ENCODE results near the gene SLC12A8.

Gene SLC12A8

GRCh38 chr3:125069968-125070745 lies 142.4 kb downstream of the SLC12A8 start:
- DNase-seq, result no peak

GRCh38 chr3:125069452-125069851 lies 143.1 kb downstream of the SLC12A8 start:
- DNase-seq, result no peak

GRCh38 chr3:125068265-125068664 lies 144.3 kb downstream of the SLC12A8 start:
- no peak for DNase-seq

DNA sequence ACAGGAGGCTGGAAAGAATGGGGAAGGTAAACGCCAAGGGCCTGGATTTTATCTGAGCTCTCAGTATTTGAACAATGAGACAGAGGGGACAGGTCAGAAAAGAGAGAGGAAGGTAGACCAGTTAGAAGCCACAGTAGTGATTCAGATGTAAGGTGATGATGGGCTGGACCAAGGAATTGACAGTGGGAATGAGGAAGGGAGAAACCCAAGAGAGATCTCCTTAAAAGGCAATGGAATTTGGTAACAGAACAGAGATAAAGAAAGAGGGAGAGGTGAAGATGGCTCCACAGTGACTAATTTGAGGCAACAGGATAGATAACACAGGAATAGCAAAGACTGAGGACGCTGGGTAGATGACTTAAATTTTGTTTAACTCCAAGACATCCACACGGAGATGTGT lies 145.3 kb downstream of the SLC12A8 start:
- DNase-seq, result no peak

DNA sequence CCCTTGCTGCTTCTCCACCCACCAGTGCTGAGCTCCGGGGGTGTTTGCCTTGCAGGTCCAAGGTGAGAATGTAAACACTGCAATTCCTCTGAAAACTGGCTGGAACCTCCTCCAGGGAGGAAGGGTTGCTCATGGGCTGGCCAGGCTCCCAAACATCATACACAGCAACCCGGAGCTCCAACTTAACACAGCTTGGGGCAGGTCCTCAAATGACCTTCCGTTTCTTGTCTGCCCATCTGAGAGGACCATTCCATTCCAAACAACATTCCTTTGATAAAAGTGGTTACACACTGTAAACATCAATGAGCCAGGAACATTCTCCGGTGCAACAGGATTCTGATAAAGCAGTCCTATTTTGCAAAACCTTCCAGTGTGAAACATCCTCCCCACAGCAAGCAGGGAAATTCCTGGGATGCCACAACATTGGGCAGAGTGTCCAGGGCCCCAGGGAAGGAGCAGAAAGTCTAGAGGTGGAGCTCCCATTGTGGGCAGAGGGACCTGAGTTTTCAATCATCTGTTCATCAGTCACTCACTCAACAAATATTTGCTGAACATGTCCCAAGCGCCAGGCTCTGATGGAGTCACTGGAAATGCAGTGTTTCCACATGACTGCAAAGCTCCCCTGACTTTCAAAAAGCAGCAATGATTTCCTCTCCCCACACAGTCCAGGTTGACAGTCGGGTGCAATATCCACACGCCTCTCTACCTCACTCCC lies 149.5 kb downstream of the SLC12A8 start:
- no peak for DNase-seq

DNA sequence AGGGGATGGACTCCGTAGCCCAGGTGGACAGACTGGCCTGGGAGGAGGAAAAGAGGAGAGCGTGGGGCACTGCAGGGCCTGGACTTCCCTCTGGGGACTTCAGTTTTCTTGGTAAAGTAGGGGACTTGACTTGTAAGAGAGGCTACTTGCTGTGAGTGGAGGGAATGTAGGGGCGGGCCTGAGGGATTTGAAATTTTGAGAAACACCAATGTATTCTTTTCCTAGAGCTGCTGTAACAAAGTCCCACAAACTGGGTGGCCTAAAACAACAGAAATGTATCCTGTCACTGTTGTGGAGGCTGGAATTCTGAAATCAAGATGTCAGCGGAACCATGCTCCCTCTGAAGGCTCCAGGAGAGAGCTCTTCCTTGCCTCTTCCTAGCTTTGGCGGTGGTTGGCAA lies 150.9 kb downstream of the SLC12A8 start:
- DNase-seq, result no peak

- DNase-seq, result no peak
Measured at GRCh38 chr3:125061170-125061569, 151.4 kb downstream of the SLC12A8 start.

DNA sequence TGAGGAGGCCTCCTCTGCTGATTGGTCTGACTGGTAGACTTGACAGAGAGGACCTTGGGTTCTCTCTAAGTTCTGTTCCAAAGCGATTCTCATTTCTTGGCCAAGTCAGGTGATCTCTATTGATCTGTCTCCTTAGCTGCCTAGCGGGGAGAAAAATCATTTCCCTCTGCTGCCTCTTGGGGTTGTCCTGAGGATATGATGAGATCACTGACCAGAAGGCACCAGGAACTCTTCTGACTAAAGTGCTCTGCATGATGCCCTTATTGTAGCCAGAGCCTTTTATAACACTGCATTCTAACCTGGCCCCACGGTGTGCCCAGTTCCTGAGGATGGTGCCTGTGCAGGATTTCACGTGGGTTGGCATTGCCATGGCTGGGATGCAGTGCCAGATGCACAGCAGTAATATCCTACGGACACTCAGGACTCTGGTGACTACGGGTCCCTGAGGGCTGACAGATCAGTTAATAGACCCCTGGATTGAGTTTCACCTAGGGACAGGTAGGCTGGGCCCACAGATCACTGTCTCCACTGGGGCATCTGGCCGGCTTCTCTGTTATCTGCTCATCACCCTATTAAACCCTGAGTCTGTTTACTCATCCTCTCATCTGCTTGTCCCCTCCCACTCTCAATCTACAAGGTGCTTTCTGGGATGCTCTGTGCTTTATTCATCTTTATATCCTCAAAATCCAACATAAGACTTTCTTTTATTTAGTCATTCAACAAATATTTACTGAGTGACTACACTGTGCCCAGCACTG lies 152.9 kb downstream of the SLC12A8 start:
- DNase-seq, result no peak

GRCh38 chr3:125058959-125059358 lies 153.6 kb downstream of the SLC12A8 start:
- DNase-seq, result no peak

DNA sequence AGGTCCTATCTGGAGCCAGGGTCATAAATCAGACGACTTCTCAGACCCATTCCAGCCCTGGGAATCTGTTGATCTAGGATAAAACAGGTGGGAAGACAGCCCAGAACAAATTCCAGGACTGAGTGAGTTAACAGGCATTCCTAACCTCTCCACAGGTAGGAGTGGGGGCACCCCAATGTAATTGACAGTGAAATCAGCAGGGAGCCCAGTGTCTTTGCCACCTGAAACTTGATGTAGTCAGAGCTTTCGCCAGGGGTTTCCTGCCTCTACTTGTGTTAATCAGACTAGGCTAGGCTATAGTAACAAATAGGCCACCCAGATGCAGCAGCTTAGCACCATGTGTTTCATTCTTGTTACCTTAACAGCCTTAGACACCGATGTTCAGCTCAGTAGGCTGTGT lies 154.0 kb downstream of the SLC12A8 start:
- no peak for DNase-seq

DNA sequence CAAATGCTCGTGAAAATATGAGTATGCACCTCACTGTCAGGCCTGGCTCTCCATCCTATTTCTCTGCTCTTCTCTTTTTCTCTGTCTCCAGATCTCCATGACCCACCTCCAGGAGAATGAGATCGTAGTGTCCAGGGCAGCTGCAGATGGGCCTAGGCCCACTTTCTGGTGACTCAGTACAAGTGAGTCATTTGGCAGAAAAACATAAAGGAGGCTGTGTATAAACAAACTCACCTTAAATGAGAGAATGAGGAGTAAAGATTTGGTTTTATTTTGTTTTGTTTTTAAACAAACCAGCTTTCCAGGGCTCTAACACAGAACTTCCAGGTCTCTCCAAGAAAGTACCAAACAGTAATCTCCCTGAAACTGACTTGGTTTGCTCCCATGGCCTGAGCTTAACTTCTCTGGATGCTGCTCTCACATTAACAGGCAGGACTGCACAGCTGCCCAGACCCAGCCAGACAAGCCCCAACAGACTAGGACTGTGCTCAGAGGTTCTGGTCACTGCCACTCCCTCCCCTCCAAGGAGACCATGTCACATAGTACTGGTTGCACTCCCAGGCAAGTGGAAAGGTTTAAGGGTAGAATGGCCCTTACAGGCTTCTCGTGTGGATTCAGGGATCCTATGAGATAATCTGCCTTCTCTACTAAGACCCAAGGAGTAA lies 155.2 kb downstream of the SLC12A8 start:
- no peak for DNase-seq

DNA sequence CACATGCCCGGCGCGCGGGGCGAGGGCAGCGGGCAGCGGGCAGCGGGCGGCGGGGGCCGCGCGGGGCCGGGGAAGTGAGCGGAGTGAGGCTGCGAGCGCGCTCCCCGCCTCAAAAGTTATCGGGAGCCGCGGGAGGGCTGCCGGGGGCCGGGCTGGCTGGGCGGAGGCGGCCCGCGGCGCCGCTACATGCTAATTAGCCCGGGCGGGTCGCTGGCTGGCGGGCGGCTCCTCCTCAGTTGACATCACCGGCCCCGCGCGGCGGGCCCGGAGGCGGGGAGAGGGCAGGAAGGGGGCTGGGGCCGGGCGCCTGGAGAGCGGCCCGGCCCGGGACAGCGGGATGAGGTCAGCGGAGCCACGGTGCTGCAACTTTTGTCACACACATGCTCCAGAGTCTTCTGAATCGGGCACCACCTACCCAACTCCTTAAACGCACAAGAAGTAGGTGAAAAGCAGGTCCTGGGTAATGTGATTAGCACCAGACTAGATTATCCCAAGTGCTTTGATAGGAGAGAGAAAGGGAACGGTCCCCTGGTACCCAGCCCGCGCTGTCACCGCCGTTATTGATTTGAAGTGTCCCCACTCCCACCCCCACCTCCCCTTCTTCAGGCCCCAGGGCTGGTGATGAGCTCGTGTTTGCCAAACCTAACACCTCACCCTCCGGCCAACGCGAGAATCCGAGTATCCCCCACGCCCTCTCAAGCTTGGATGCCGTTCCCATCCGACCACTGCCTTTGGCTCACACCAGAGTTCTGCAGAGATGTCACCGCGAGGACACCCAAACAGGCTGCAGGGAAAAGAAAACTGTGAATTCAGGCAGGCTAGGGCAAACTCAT lies 156.4 kb downstream of the SLC12A8 start, which contains the start of gene HEG1:
HEG1 (minus strand) TSS at position 85 of the 833 bp plus-strand sequence. CDS start 107 bp downstream, outside the sequence.
- peak; percentile 88 for DNase-seq

- peak; percentile 72 for DNase-seq
Measured at GRCh38 chr3:125055331-125055912, 157.1 kb downstream of the SLC12A8 start.

DNA sequence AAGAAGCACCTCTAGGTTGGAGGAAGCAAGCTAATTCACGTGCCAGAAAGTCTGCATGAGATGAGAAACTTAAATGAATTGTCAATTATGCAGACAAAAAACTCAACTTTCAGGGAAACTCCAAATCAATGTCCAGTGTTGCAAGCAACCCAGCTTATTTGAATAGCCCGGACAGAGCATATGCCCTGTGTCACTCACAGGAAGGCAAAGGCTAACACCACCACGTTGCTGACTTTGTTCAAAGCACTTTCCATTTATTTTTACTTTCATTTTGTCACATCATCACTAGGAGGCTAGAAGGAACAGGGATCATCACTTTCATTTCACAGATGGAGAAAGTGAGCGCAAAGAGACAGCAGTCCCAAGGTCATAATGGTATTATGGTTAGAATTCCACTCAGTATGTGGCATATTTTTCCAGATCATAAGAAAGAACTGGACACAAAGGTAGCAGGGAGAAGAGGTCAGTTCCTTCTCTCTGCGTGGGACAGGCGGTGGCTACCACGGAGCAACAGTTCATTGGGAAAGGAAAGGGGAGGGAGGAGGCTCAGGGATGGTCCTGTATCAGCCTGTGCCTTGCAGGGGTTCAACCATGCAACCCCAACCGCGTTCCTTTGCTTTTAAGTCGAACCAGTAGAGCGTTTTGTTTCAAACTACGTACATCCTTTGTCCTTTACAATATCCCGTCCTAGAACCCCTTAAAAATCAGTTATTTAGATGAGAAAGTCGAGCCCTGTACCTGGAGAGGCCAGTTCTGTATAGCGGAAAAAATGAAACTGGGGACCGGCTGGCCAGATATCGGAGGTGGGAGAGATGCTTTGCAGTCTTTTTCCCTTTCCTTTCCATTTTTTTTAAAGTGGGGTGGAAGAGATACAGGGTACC lies 157.9 kb downstream of the SLC12A8 start:
- no peak for DNase-seq

DNA sequence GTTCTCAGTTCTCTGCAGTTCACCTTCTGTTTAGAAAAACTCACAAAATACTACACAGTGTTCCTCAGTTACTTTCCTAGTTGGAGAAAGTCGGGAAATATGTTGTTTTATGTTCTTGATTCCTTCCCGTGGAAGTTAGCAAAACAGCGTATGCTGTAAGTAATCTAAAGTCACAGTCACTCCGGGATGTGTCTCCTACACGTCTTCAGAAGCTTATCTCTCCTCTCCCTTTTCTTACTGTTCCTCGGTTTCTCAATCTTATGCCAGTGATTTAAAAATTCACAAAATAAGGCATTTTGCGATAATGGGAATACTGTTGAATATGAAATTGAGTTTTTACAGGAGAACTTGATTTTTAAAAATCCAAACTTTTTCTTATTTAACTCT lies 158.5 kb downstream of the SLC12A8 start:
- DNase-seq, result no peak

GRCh38 chr3:125053304-125053699 lies 159.2 kb downstream of the SLC12A8 start:
- DNase-seq, result no peak

DNA sequence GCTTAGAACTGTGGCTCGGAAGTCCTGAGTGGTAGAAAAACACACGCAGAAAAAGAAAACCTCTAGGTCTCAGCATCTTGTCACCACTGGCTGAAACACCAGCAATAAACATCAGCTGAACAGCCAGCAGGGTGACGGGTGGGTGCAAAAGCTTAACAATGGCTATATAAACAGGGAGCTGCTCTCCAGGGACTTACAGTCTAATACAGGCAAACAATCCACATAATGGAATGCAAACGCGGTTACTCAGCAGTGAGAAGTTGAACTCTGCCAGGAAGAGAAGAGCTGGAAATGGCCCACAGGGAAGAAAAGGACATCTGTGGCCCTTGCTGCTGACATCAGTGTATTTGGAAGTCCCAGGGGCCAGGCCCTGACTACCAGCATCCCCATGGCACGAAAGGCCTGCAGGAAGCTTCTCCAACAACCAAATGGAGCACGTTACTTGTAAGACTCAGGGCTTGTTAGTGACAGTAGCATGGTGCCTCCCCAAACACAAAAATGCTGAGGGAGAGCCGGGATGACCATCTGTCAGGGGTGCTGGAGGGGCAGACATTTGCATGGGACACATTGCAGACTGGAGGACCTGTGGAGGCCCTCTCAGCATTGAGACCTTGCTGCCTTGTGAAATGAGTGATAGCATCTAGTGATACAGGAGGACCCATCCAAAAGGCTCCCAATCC lies 159.8 kb downstream of the SLC12A8 start:
- no peak for DNase-seq

GRCh38 chr3:125051715-125052581 lies 160.6 kb downstream of the SLC12A8 start:
- DNase-seq, result peak; percentile 80

DNA sequence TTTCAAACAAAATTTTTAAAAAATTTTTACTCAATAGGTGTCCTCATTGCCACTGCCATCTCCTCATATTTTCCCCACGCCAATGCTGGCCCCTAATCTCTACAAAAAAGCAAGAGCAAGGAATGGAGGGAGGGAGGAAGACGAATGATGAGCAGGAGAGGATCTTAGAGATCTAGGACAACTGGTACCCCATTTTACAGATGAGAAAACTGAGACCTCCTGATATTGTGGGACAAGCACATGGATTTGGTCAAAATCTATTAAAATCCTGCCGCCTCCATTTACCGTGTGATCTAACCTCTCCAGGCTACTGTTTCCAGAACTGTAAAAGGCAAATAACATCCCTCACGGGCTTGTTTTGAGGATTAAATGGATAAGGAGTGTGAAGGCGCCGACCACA lies 161.3 kb downstream of the SLC12A8 start:
- DNase-seq, result no peak

All from right forelimb (tissue), 1 donor.